IMR-90 (cell line): Measurements from ENCODE around the gene CIART. TPM values are rescaled to one million over a fixed set of nuclear protein-coding genes. Genes with fewer than 3 reads are reported as not detected.
A peak's percentile ranks its signal among the peaks of the same experiment; 100 is the strongest.
"Not testable (repeated sequence)": the region's sequence is repeated elsewhere in the genome, so short reads cannot be mapped to it uniquely, and the experiment has no call there.

ENCODE experiments used
- ATAC-seq: fragments of 200-7000 bp; cut with Tn5 transposase; 2 replicates; pipeline ENCODE4 v1.9.1; 2020; ENCODE audit warnings: low read depth, mild to moderate bottlenecking, moderate library complexity
- BruUV-seq: library from RNA; stranded (reverse); fragments of 400-500 nt; replicated peaks from 2 replicates; lab custom pipeline; 2021; lab: Mats Ljungman, UMichigan
- CTCF ChIA-PET: fragments of 300-600 bp; formaldehyde crosslinking; extraction: SDS; loops from one replicate; lab custom pipeline; 2021; ENCODE audit warnings: antibody characterized with exemption; lab: Yijun Ruan, JAX
- POLR2A ChIA-PET: fragments of 300-600 bp; sonication (Branson Sonifier 250); formaldehyde crosslinking; loops from one replicate; lab custom pipeline; 2022; ENCODE audit warnings: antibody characterized with exemption; ENCODE audit not compliant: unreplicated experiment; lab: Charles Lee
- DNase-seq: peaks from one replicate; pipeline ENCODE4 v3.0.0; 2013
- H2AFZ ChIP-seq: replicated peaks from 2 replicates; pipeline ENCODE3; 2013; ENCODE audit warnings: low read length, mild to moderate bottlenecking; ENCODE audit not compliant: poor library complexity
- H2AK5ac ChIP-seq: 2 replicates; pipeline ENCODE4 v1.6.1; 2013; ENCODE audit warnings: low read depth, low read length, inconsistent platforms
- H2AK9ac ChIP-seq: replicated peaks from 2 replicates; pipeline ENCODE3; 2013; ENCODE audit warnings: mild to moderate bottlenecking, low read depth, low read length, moderate library complexity; ENCODE audit not compliant: poor library complexity
- H2BK120ac ChIP-seq: 2 replicates; pipeline ENCODE4 v1.6.1; 2013; ENCODE audit warnings: low read depth, low read length, inconsistent platforms
- H2BK15ac ChIP-seq: 3 replicates; pipeline ENCODE4 v1.6.1; 2013; ENCODE audit warnings: low read depth, low read length, inconsistent platforms
- H2BK20ac ChIP-seq: 2 replicates; pipeline ENCODE4 v1.6.1; 2013; ENCODE audit warnings: low read depth, mild to moderate bottlenecking, inconsistent platforms, low read length, moderate library complexity
- H2BK5ac ChIP-seq: 2 replicates; pipeline ENCODE4 v1.6.1; 2013; ENCODE audit warnings: mild to moderate bottlenecking, low read depth, low read length, inconsistent platforms; ENCODE audit not compliant: poor library complexity, severe bottlenecking
- H3K14ac ChIP-seq: replicated peaks from 2 replicates; pipeline ENCODE4 v1.6.1; 2013; ENCODE audit warnings: low read depth, low read length, inconsistent platforms
- H3K18ac ChIP-seq: 2 replicates; pipeline ENCODE4 v1.6.1; 2013; ENCODE audit warnings: low read depth, low read length, control low read depth
- H3K23ac ChIP-seq: 2 replicates; pipeline ENCODE4 v1.6.1; 2013; ENCODE audit warnings: low read depth, low read length, inconsistent platforms
- H3K27ac ChIP-seq: 2 replicates; pipeline ENCODE4 v1.5.1; 2013; ENCODE audit warnings: mild to moderate bottlenecking, control low read depth, low read length; ENCODE audit not compliant: insufficient read depth
- H3K27me3 ChIP-seq: 2 replicates; pipeline ENCODE4 v1.6.1; 2013; ENCODE audit warnings: low read length; ENCODE audit not compliant: control insufficient read depth, insufficient read depth
- H3K36me3 ChIP-seq: 2 replicates; pipeline ENCODE4 v1.6.1; 2013; ENCODE audit warnings: low read length, mixed read lengths; ENCODE audit not compliant: control insufficient read depth, insufficient read depth
- H3K4ac ChIP-seq: 2 replicates; pipeline ENCODE4 v1.6.1; 2013; ENCODE audit warnings: low read depth, low read length, inconsistent platforms
- H3K4me1 ChIP-seq: 2 replicates; pipeline ENCODE4 v1.6.1; 2013; ENCODE audit warnings: low read length, mixed read lengths; ENCODE audit not compliant: control insufficient read depth, insufficient read depth
- H3K4me2 ChIP-seq: 2 replicates; pipeline ENCODE4 v1.6.1; 2013; ENCODE audit warnings: low read depth, mild to moderate bottlenecking, control low read depth, low read length, moderate library complexity
- H3K4me3 ChIP-seq: 2 replicates; pipeline ENCODE4 v1.5.1; 2013; ENCODE audit warnings: low read depth, mild to moderate bottlenecking, control low read depth, low read length, moderate library complexity; ENCODE audit not compliant: insufficient read depth
- H3K56ac ChIP-seq: 2 replicates; pipeline ENCODE4 v1.6.1; 2013; ENCODE audit warnings: low read length, inconsistent platforms; ENCODE audit not compliant: insufficient read depth; ENCODE audit errors: extremely low read depth
- H3K79me1 ChIP-seq, 2 experiments: 2 replicates each; pipeline ENCODE4 v1.6.1; 2013; ENCODE audit warnings: low read length in 2 of 2, inconsistent platforms in 1 of 2, low read depth in 1 of 2
- H3K9ac ChIP-seq: 2 replicates; pipeline ENCODE4 v1.6.1; 2013; ENCODE audit warnings: low read depth, low read length, control low read depth
- H3K9me1 ChIP-seq: 2 replicates; pipeline ENCODE4 v1.6.1; 2013; ENCODE audit warnings: low read length, inconsistent platforms; ENCODE audit not compliant: insufficient read depth
- H3K9me3 ChIP-seq: 2 replicates; pipeline ENCODE4 v1.6.1; 2013; ENCODE audit warnings: low read length; ENCODE audit not compliant: control insufficient read depth, insufficient read depth
- H4K20me1 ChIP-seq: 2 replicates; pipeline ENCODE4 v1.6.1; 2013; ENCODE audit warnings: low read length, inconsistent platforms; ENCODE audit not compliant: insufficient read depth
- H4K5ac ChIP-seq: 2 replicates; pipeline ENCODE4 v1.6.1; 2013; ENCODE audit warnings: mild to moderate bottlenecking, low read depth, low read length, control low read depth
- H4K8ac ChIP-seq, 2 experiments: 2 replicates each; pipeline ENCODE4 v1.6.1; 2013; ENCODE audit warnings: low read depth in 2 of 2, low read length in 2 of 2, control low read depth in 1 of 2, inconsistent platforms in 1 of 2
- H4K91ac ChIP-seq: 2 replicates; pipeline ENCODE4 v1.6.1; 2013; ENCODE audit warnings: low read depth, low read length, inconsistent platforms; ENCODE audit not compliant: insufficient read depth
- CHD1 ChIP-seq: IDR thresholded peaks from 2 replicates; pipeline ENCODE4 v1.6.1; 2012; ENCODE audit warnings: low read depth, low read length, improper control_type of control experiment
- ELK1 ChIP-seq: fragments of 150-350 bp; IDR thresholded peaks from 2 replicates; pipeline ENCODE4 v1.6.1; 2016; ENCODE audit warnings: low read depth, mild to moderate bottlenecking, low read length, moderate library complexity, borderline replicate concordance
- MXI1 ChIP-seq: IDR thresholded peaks from 2 replicates; pipeline ENCODE4 v1.6.1; 2012; ENCODE audit warnings: low read depth, mild to moderate bottlenecking, low read length, moderate library complexity, borderline replicate concordance
- RAD21 ChIP-seq: IDR thresholded peaks from 2 replicates; pipeline ENCODE4 v1.6.1; 2012; ENCODE audit warnings: low read length, improper control_type of control experiment
- WGBS, 2 experiments: methylation state at CpG; one replicate each; pipeline versions ENCODE4 v1.1.5 to v1.1.7; 2013; ENCODE audit warnings: missing lambda C conversion rate in 2 of 2; ENCODE audit not compliant: insufficient read length in 1 of 2; ENCODE audit errors: extremely low coverage in 2 of 2; 5-methylcytosine and 5-hydroxymethylcytosine counted together
- dilution Hi-C: fragments of 300-500 bp; cut with HindIII; formaldehyde crosslinking; loops from one replicate; pipeline ENCODE4 v1.14.3; 2018; ENCODE audit warnings: low sequenced_read_pairs; ENCODE audit not compliant: unreplicated experiment
- in situ Hi-C: fragments of 300-500 bp; cut with MboI; formaldehyde crosslinking; loops from 3 replicates; pipeline ENCODE4 v1.14.3; 2019; ENCODE audit warnings: low sequenced_read_pairs, inconsistent platforms, mixed read lengths
- intact Hi-C: fragments of 100-400 bp; cut with micrococcal nuclease; formaldehyde crosslinking; loops from 2 replicates; pipeline ENCODE4 v1.10.0; 2022
- polyA plus RNA-seq, 3 experiments: library from polyadenylated mRNA; depleted of rRNA; stranded (reverse); fragments of >200 nt; gene quantifications; 2 replicates each; pipeline ENCODE4 v1.2.3, GENCODE V29; 2012; ENCODE audit warnings: low replicate concordance in 1 of 3
- total RNA-seq: library from RNA; depleted of rRNA; stranded (reverse); fragments of >200 nt; gene quantifications from 2 replicates; pipeline ENCODE4 v1.2.3, GENCODE V29; 2012

The CIART gene
- total and polyA plus RNA-seq, 2 of the 4 experiments (the other 2 are of a cell fraction): 16.5 to 18.1 TPM

- TF ChIP-seq CHD1 (no peak), ELK1 (no peak), MXI1 (no peak), RAD21 (no peak)
Measured at GRCh38 chr1:150236614-150237100, 45.7 kb upstream of the CIART start (continued).

- Histone ChIP-seq H3K4ac (peak overlapping the region; percentile 15; the same call in 1 of the 2 replicates), H4K8ac (peak overlapping the region in 1 of 2 experiments; percentile 58; a peak in 2 of 4 replicates), H3K79me1 (peaks cover 0 to 20% of the 10 kb centered on the region in 2 experiments; a peak in 2 of 4 replicates)
- H2BK120ac ChIP-seq, H4K91ac ChIP-seq, H2AFZ ChIP-seq, H4K5ac ChIP-seq, H3K27me3 ChIP-seq, POLR2A ChIA-PET, H3K56ac ChIP-seq, H3K9ac ChIP-seq, ATAC-seq, H3K18ac ChIP-seq, H3K4me1 ChIP-seq, DNase-seq, H3K9me1 ChIP-seq, in situ Hi-C loops, H3K36me3 ChIP-seq, H4K20me1 ChIP-seq, H3K23ac ChIP-seq, dilution Hi-C loops, H3K9me3 ChIP-seq, BruUV-seq, H2AK9ac ChIP-seq, H3K14ac ChIP-seq, H2AK5ac ChIP-seq, H2BK5ac ChIP-seq, H3K27ac ChIP-seq, H3K4me3 ChIP-seq, H2BK15ac ChIP-seq, H3K4me2 ChIP-seq, H2BK20ac ChIP-seq: not testable (repeated sequence)
- WGBS, 2 experiments: 89% methylated on average over 5 of the region's 13 CpGs; no CpG with 5 or more reads in 1 of the 2 experiments
- intact Hi-C loops: loop anchor here (5.0 kb wide), 1 partner anchor 45 kb away; the partner anchor contains the start of gene CIART
- CTCF ChIA-PET: interaction anchor here (1.2 kb wide), 1 partner anchor 19 kb away, joined by 4 read pairs; no protein-coding TSS in a partner anchor
Measured at GRCh38 chr1:150237176-150237575, 45.2 kb upstream of the CIART start.
